Posterior vena cava (tissue), 2 donors: Measurements from ENCODE around the gene FKBP14. TPM values are rescaled to one million over a fixed set of nuclear protein-coding genes. Genes with fewer than 3 reads are reported as not detected.
"Not testable (repeated sequence)": the region's sequence is repeated elsewhere in the genome, so short reads cannot be mapped to it uniquely, and the experiment has no call there.

Experiments
- DNase-seq: peaks from one replicate; pipeline ENCODE4 v3.0.0-alpha.2; 2020; ENCODE audit warnings: low spot score
- intact Hi-C, 2 donors: fragments of 100-400 bp; cut with DNase I; formaldehyde crosslinking; loops; one replicate each; pipeline versions ENCODE4 v1.14.1 to v1.14.2; 2022 to 2023
- total RNA-seq, 2 donors: library from RNA; stranded (reverse); fragmentation: NEBNext Ultra II Directional; extraction: Animal tissue kit (Norgen Biotek cat#: 25700); gene quantifications; one replicate each; pipeline ENCODE4 v1.2.1, GENCODE V29; 2021
- donor health status: DM: yes; HTN: yes; CAD: no.
- donor health status: DM: yes; HTN: yes; CAD: no.

Gene FKBP14
- total RNA-seq, 2 donors from 2014 or later = 25.4 to 27.9 TPM

DNA sequence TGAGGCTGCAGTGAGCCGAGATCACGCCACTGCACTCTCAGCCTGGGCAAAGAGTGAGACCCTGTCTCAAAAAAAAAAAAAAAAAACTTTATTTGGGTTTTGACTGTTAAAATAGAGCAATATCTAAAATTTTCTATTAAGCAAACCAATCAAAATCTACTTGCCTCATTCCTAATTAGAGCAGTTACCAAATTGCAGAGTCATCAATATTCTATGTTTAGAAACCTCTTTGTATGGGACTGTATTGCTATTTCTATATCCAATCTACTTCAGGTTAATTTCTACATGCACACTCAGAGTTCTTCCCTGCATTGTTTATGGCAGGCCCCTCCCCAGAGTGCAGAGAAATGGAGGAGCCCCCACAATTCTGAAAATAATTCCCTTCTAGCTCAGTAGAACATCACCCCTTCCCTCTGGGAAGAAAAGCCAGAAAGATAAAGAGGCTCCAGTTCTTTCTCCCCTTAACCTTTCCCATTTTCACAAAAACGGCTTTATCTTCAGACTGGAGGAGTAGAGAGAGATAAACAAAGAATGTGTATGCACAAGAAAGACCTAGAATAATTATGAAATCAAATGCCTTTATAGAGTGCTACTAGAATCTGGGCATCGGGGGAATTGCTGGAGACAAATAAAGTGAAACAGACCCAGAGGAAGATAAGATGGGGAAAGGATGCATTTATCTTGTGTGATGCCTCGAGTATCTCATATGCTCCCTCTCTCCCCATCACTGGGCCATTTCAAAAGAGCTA lies 54.8 kb downstream of the FKBP14 start:
- no peak for DNase-seq
- intact Hi-C loops = no loop called here

DNA sequence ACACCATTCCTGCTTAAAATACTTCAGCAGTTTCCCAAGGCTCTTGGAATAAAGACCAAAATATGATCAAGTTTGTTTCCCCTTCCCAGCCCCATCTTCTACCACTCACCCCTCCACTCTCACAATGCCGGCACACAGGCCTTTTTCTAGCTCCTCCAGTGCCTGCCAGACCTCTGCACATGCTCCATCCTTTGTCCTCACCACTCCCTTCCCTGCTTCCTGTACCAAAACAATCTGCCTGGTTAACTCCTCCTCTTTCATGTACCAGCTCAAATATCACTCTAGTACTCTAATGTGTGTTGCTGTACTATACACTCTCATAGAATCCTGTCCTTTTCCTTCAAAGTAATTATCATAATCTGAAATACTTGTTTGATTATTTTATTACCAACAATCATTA lies 56.3 kb downstream of the FKBP14 start:
- DNase-seq = no peak
- intact Hi-C loops = no loop called here

DNA sequence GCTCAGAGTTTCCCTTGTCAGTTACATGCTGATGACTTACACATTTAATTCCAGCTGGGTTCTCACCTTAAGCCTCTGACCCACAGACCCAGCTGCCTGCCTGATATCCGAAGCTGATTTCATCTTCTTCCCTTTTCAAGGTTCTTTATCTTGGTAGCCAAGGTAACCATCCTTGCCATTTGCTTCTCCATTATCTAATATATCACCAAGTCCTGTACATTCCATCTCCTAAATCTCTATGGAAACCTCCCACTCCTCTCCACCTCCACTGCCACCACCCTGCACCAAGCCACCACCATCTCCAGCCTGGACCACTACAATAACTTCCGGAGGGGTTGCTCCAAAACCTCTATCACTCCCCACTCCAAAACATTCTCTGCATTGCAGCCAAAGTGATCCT lies 56.8 kb downstream of the FKBP14 start:
- intact Hi-C loops = no loop called here
- no peak for DNase-seq

GRCh38 chr7:29968683-29969395 lies 57.7 kb downstream of the FKBP14 start:
- intact Hi-C loops = no loop called here
- no peak for DNase-seq

DNA sequence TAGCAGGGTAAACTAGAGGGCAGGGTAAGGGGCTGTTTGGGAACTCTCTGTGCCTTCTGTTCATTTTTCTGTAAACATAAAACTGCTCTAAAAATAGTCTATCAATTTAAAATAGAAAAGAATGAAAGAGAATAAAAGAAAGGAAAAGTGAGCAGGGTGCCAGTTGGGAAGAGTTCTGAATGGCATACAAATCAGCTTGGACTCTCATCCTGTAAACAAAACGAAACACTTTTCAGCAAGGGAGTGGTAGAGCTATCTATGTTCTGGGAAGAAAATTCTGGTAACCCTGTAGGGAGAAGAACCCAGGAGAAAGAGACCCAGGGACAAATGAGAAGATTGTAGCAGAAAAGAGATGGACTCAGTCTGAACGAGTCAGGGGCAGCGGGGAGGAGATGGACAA lies 61.5 kb downstream of the FKBP14 start:
- DNase-seq = no peak
- intact Hi-C loops = no loop called here

DNA sequence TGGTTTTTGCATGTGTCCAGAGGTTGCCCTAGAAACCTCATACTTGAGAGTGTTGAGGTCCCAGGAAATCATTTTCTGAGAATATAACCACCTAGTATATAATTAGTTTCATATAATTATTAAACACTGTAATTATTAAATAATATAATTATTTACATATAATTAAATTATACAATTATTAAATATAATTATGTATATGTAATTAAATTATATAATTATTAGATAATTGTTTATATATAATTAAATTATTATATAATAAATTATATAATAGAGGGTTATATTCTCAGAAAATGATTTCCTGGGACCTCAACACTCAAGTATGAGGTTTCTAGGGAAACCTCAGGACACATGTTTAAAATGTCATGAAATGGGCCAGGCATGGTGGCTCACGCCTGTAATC lies 64.5 kb downstream of the FKBP14 start:
- intact Hi-C loops = no loop called here
- DNase-seq = no peak

DNA sequence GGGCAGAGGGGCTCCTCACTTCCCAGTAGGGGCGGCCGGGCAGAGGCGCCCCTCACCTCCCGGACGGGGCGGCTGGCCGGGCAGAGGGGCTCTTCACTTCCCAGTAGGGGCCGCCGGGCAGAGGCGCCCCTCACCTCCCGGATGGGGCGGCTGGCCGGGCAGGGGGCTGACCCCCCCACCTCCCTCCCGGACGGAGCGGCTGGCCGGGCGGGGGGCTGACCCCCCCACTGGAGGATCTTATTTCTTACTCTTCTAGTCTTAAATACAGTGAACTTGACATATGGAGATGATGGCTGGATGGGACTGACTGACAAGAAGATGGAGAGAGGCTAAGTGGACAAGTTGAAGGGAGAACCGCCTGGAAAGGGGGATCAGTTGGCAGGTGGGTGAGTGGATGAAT lies 64.9 kb downstream of the FKBP14 start:
- DNase-seq, intact Hi-C loops: not testable (repeated sequence)

Other genes starting within 250 kb of the FKBP14 start
- gene WIPF3, start 220.2 kb downstream of the FKBP14 start, total RNA-seq = 10 to 100 TPM; 20.8 to 21.4 TPM
- gene SCRN1, start 36.9 kb downstream of the FKBP14 start, total RNA-seq = 10 to 100 TPM; 50.6 to 57.9 TPM
- 10 to 100 TPM; 11.1 to 13.0 TPM for gene PLEKHA8, start 1.7 kb upstream of the FKBP14 start, total RNA-seq
- gene MTURN, start 108.3 kb upstream of the FKBP14 start, total RNA-seq = 10 to 100 TPM; 61.7 to 76.1 TPM